H9 (cell line): ENCODE measurements around the gene ZNF236. TPM values are rescaled to one million over a fixed set of nuclear protein-coding genes. Genes with fewer than 3 reads are reported as not detected.

Source experiments
- DNase-seq: peaks from one replicate; pipeline ENCODE4 v3.0.0-alpha.2; 2017
- H2AFZ ChIP-seq: one replicate; pipeline ENCODE4 v1.6.1; 2013; ENCODE audit warnings: mild to moderate bottlenecking, low read length, control low read depth, moderate library complexity
- H2AK5ac ChIP-seq: 2 replicates; pipeline ENCODE4 v1.6.1; 2013; ENCODE audit warnings: low read length, control low read depth, mixed read lengths; ENCODE audit not compliant: insufficient read length
- H2BK120ac ChIP-seq: one replicate; pipeline ENCODE4 v1.6.1; 2013; ENCODE audit warnings: low read depth, mild to moderate bottlenecking, low read length, control low read depth, inconsistent platforms; ENCODE audit not compliant: poor library complexity, severe bottlenecking
- H2BK12ac ChIP-seq: 2 replicates; pipeline ENCODE4 v1.6.1; 2013; ENCODE audit warnings: low read length, control low read depth, mixed read lengths, low read depth; ENCODE audit not compliant: insufficient read length
- H2BK15ac ChIP-seq: 2 replicates; pipeline ENCODE4 v1.6.1; 2013; ENCODE audit warnings: low read depth, low read length, control low read depth
- H2BK20ac ChIP-seq: one replicate; pipeline ENCODE4 v1.6.1; 2013; ENCODE audit warnings: low read depth, mild to moderate bottlenecking, low read length, control low read depth, inconsistent platforms; ENCODE audit not compliant: poor library complexity, severe bottlenecking
- H2BK5ac ChIP-seq: 2 replicates; pipeline ENCODE4 v1.6.1; 2013; ENCODE audit warnings: low read length, control low read depth, mixed read lengths; ENCODE audit not compliant: insufficient read length
- H3K14ac ChIP-seq: 2 replicates; pipeline ENCODE4 v1.6.1; 2013; ENCODE audit warnings: low read length, control low read depth; ENCODE audit not compliant: insufficient read depth
- H3K18ac ChIP-seq: 2 replicates; pipeline ENCODE4 v1.6.1; 2013; ENCODE audit warnings: low read depth, mild to moderate bottlenecking, mixed read lengths, low read length, control low read depth; ENCODE audit not compliant: insufficient read length
- H3K23ac ChIP-seq: 2 replicates; pipeline ENCODE4 v1.6.1; 2013; ENCODE audit warnings: low read length, control low read depth, mixed read lengths, low read depth; ENCODE audit not compliant: insufficient read length
- H3K23me2 ChIP-seq: 2 replicates; pipeline ENCODE4 v1.6.1; 2013; ENCODE audit warnings: low read depth, mild to moderate bottlenecking, mixed read lengths, low read length, control low read depth; ENCODE audit not compliant: insufficient read length, poor library complexity, severe bottlenecking
- H3K27ac ChIP-seq: 2 replicates; pipeline ENCODE4 v1.5.1; 2013; ENCODE audit warnings: low read length, control low read depth, mixed read lengths, low read depth; ENCODE audit not compliant: insufficient read length
- H3K27me3 ChIP-seq: 2 replicates; pipeline ENCODE4 v1.6.1; 2013; ENCODE audit warnings: low read length, control low read depth, inconsistent platforms; ENCODE audit not compliant: insufficient read depth
- H3K4ac ChIP-seq: 2 replicates; pipeline ENCODE4 v1.6.1; 2013; ENCODE audit warnings: low read depth, mild to moderate bottlenecking, control low read depth, inconsistent platforms, low read length, moderate library complexity
- H3K4me1 ChIP-seq: 2 replicates; pipeline ENCODE4 v1.6.1; 2013; ENCODE audit warnings: low read length, control low read depth, inconsistent platforms; ENCODE audit not compliant: insufficient read depth
- H3K4me2 ChIP-seq: 2 replicates; pipeline ENCODE4 v1.6.1; 2013; ENCODE audit warnings: low read length, control low read depth, mixed read lengths; ENCODE audit not compliant: insufficient read length, insufficient read depth
- H3K56ac ChIP-seq: 2 replicates; pipeline ENCODE4 v1.6.1; 2013; ENCODE audit warnings: low read depth, mild to moderate bottlenecking, mixed read lengths, low read length, control low read depth; ENCODE audit not compliant: insufficient read length
- H3K79me1 ChIP-seq: 2 replicates; pipeline ENCODE4 v1.6.1; 2013; ENCODE audit warnings: low read depth, mild to moderate bottlenecking, moderate library complexity, low read length, control low read depth, inconsistent platforms; ENCODE audit not compliant: insufficient read depth, poor library complexity, severe bottlenecking
- H3K79me2 ChIP-seq: 2 replicates; pipeline ENCODE4 v1.6.1; 2013; ENCODE audit warnings: low read length, control low read depth, inconsistent platforms; ENCODE audit not compliant: insufficient read depth
- H3K9ac ChIP-seq: 2 replicates; pipeline ENCODE4 v1.6.1; 2013; ENCODE audit warnings: low read length, control low read depth, mixed read lengths; ENCODE audit not compliant: insufficient read length; ENCODE audit errors: extremely low read depth
- H3K9me3 ChIP-seq: one replicate; pipeline ENCODE4 v1.6.1; 2013; ENCODE audit warnings: low read depth, low read length, inconsistent platforms; ENCODE audit not compliant: control insufficient read depth
- H3T11ph ChIP-seq: one replicate; pipeline ENCODE4 v1.6.1; 2013; ENCODE audit warnings: mild to moderate bottlenecking, low read length, control low read depth, inconsistent platforms
- H4K20me1 ChIP-seq: one replicate; pipeline ENCODE4 v1.6.1; 2013; ENCODE audit not compliant: control insufficient read depth, insufficient read length, insufficient read depth
- H4K5ac ChIP-seq: 2 replicates; pipeline ENCODE4 v1.6.1; 2013; ENCODE audit warnings: low read depth, mild to moderate bottlenecking, mixed read lengths, low read length, control low read depth; ENCODE audit not compliant: insufficient read length
- H4K8ac ChIP-seq: replicated peaks from 2 replicates; pipeline ENCODE4 v1.6.1; 2013; ENCODE audit warnings: low read length, control low read depth, mixed read lengths, low read depth; ENCODE audit not compliant: insufficient read length
- H4K91ac ChIP-seq: 2 replicates; pipeline ENCODE4 v1.6.1; 2013; ENCODE audit warnings: low read depth, mild to moderate bottlenecking, moderate library complexity, mixed read lengths, low read length, control low read depth; ENCODE audit not compliant: insufficient read length
- H3K27ac Mint-ChIP-seq, 3 experiments: 2 replicates in 2 of 3; 3 replicates in 1 of 3; pipeline ENCODE4 v1.8.0; 2020 to 2021; ENCODE audit warnings: mixed read lengths in 3 of 3, mild to moderate bottlenecking in 1 of 3, moderate library complexity in 1 of 3
- H3K27me3 Mint-ChIP-seq: 2 replicates; pipeline ENCODE4 v1.8.0; 2021; ENCODE audit warnings: low read depth, mild to moderate bottlenecking, moderate library complexity, mixed read lengths
- H3K36me3 Mint-ChIP-seq, 3 experiments: 2 replicates in 2 of 3; 3 replicates in 1 of 3; pipeline ENCODE4 v1.8.0; 2020 to 2021; ENCODE audit warnings: low read depth in 3 of 3, mixed read lengths in 3 of 3; ENCODE audit not compliant: insufficient read depth in 1 of 3
- H3K4me1 Mint-ChIP-seq, 2 experiments: 2 replicates each; pipeline ENCODE4 v1.8.0; 2020; ENCODE audit warnings: mixed read lengths in 2 of 2
- H3K4me3 Mint-ChIP-seq, 2 experiments: 2 replicates in 1 of 2; 3 replicates in 1 of 2; pipeline ENCODE4 v1.8.0; 2020 to 2021; ENCODE audit warnings: mild to moderate bottlenecking in 2 of 2, mixed read lengths in 2 of 2, moderate library complexity in 1 of 2
- H3K9me3 Mint-ChIP-seq, 2 experiments: 2 replicates in 1 of 2; 3 replicates in 1 of 2; pipeline ENCODE4 v1.8.0; 2020; ENCODE audit warnings: mild to moderate bottlenecking in 2 of 2, mixed read lengths in 2 of 2, moderate library complexity in 1 of 2
- CTCF ChIP-seq: fragments of 200-600 bp; sonication (generic); conservative IDR thresholded peaks from 3 replicates; pipeline ENCODE4 v1.8.0; 2021; ENCODE audit warnings: antibody characterized with exemption, mild to moderate bottlenecking
- WGBS: extraction: QIAGEN DNeasy Blood & Tissue Kit; methylation state at CpG from one replicate; pipeline ENCODE4 v1.1.7; 2013; ENCODE audit warnings: missing lambda C conversion rate, low lambda C conversion rate, mixed read lengths; ENCODE audit not compliant: insufficient read length; ENCODE audit errors: extremely low coverage; 5-methylcytosine and 5-hydroxymethylcytosine counted together
- total RNA-seq: library from RNA; stranded (reverse); gene quantifications from 2 replicates; pipeline ENCODE4 v1.2.1, GENCODE V29; 2021

Gene ZNF236
- total RNA-seq, 1 experiment from 2014 or later = 16.0 TPM

GRCh38 chr18:76824754-76825153, 2.4 kb downstream of the ZNF236 start:
- Histone ChIP-seq H3K79me2 (peaks cover 4% of the 10 kb centered on the region; the same call in 1 of the 2 replicates), H2BK12ac (no peak overlapping the region), H3K9ac (no peak overlapping the region), H3T11ph (no peak overlapping the region), H2BK15ac (no peak overlapping the region), H3K18ac (no peak overlapping the region), H2AFZ (no peak overlapping the region), H3K23ac (no peak overlapping the region), H2BK5ac (no peak overlapping the region), H4K8ac (no peak overlapping the region), H3K14ac (no peak overlapping the region), H3K27ac (no peak overlapping the region), H2BK120ac (no peak overlapping the region), H4K91ac (no peak overlapping the region), H2AK5ac (no peak overlapping the region), H3K79me1 (peaks cover 3% of the 10 kb centered on the region), H3K4me2 (no peak overlapping the region), H3K27me3 (no peaks in the 10 kb centered on the region), H3K4ac (no peak overlapping the region), H2BK20ac (no peak overlapping the region), H3K9me3 (no peaks in the 10 kb centered on the region), H4K5ac (no peak overlapping the region), H3K23me2 (peaks cover 7% of the 10 kb centered on the region), H4K20me1 (no peaks in the 10 kb centered on the region), H3K56ac (no peak overlapping the region), H3K4me1 (no peaks in the 10 kb centered on the region; the same call in 1 of the 2 replicates)
- no peak for DNase-seq
- no peak for TF ChIP-seq CTCF
- Mint-ChIP-seq H3K4me1 (peaks cover 25 to 33% of the 10 kb centered on the region in 2 experiments), H3K27me3 (no peaks in the 10 kb centered on the region; the same call in 1 of the 2 replicates), H3K27ac (peak overlapping the region in 2 of 3 experiments; percentile 41 to 49; a peak in 2 of 7 replicates), H3K9me3 (no peaks in the 10 kb centered on the region), H3K36me3 (peaks cover 6 to 10% (median 10%) of the 10 kb centered on the region in 3 experiments), H3K4me3 (peak overlapping the region in 1 of 2 experiments; percentile 89; a peak in 1 of 5 replicates)
- WGBS = no CpG with 5 or more reads among the region's 5 CpGs
